HG02763 (cell line): ENCODE data around the gene SBK1.

Experiments
- ATAC-seq: cut with Tn5 transposase; IDR thresholded peaks from one replicate; pipeline ENCODE4 v1.9.1; 2021; ENCODE audit warnings: mild to moderate bottlenecking, moderate library complexity; ENCODE audit not compliant: unreplicated experiment

SBK1 gene

GRCh38 chr16:28303132-28303531 lies 10.8 kb downstream of the SBK1 start:
- ATAC-seq, result no peak

- ATAC-seq, result no peak
Observed at GRCh38 chr16:28304214-28304613, 11.9 kb downstream of the SBK1 start.

- ATAC-seq, result no peak
Observed at GRCh38 chr16:28307936-28308335, 15.6 kb downstream of the SBK1 start.

GRCh38 chr16:28308794-28309584 lies 16.7 kb downstream of the SBK1 start:
- no peak for ATAC-seq

GRCh38 chr16:28309811-28310311 lies 17.5 kb downstream of the SBK1 start:
- ATAC-seq, result no peak

- ATAC-seq, result no peak
Observed at GRCh38 chr16:28310796-28311195, 18.5 kb downstream of the SBK1 start.

GRCh38 chr16:28311413-28311812 lies 19.1 kb downstream of the SBK1 start:
- ATAC-seq, result no peak

GRCh38 chr16:28311913-28312312 lies 19.6 kb downstream of the SBK1 start:
- ATAC-seq, result no peak

- no peak for ATAC-seq
Observed at GRCh38 chr16:28312327-28312726, 20.0 kb downstream of the SBK1 start.

GRCh38 chr16:28313587-28313986 lies 21.3 kb downstream of the SBK1 start:
- ATAC-seq, result no peak

- ATAC-seq, result no peak
Observed at GRCh38 chr16:28316054-28316453, 23.7 kb downstream of the SBK1 start.

GRCh38 chr16:28317040-28317880 lies 24.9 kb downstream of the SBK1 start:
- no peak for ATAC-seq

GRCh38 chr16:28318042-28318744 lies 25.9 kb downstream of the SBK1 start:
- no peak for ATAC-seq

GRCh38 chr16:28319476-28320022 lies 27.2 kb downstream of the SBK1 start:
- no peak for ATAC-seq

- ATAC-seq, result no peak
Observed at GRCh38 chr16:28320023-28320561, 27.8 kb downstream of the SBK1 start.

- ATAC-seq, result no peak
Observed at GRCh38 chr16:28320741-28321140, 28.4 kb downstream of the SBK1 start.

- no peak for ATAC-seq
Observed at GRCh38 chr16:28321700-28322411, 29.5 kb downstream of the SBK1 start.

- no peak for ATAC-seq
Observed at GRCh38 chr16:28324235-28324886, 32.0 kb downstream of the SBK1 start.

- no peak for ATAC-seq
Observed at GRCh38 chr16:28324887-28325279, 32.6 kb downstream of the SBK1 start.
